HG02610 (cell line): Measurements from ENCODE around the gene AIG1.
"Not testable (repeated sequence)": the region's sequence is repeated elsewhere in the genome, so short reads cannot be mapped to it uniquely, and the experiment has no call there.

ENCODE experiments used
- ATAC-seq: cut with Tn5 transposase; IDR thresholded peaks from one replicate; pipeline ENCODE4 v1.9.1; 2021; ENCODE audit warnings: mild to moderate bottlenecking, moderate library complexity; ENCODE audit not compliant: unreplicated experiment

Gene AIG1

DNA sequence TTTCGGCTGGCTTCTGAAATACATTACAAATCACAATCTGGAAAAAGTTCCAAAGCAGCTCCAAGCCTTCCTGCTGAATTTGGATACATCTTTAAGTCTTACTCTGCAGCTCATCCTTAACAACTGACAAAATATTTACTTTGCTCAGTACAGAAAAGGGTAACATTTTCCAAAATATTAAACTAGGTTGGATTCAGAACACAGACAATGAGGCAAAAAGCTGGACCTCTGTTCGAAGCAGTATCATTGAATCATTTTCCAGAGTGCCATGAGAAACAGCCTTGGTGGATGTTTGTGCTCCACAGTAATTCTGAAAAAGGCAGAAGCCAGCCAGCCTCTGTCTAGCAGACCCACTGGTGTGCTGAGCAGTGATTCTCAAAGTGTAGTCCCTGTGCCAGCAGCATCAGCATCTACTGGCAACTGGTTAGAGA, 162.1 kb downstream of the AIG1 start:
- no peak for ATAC-seq

DNA sequence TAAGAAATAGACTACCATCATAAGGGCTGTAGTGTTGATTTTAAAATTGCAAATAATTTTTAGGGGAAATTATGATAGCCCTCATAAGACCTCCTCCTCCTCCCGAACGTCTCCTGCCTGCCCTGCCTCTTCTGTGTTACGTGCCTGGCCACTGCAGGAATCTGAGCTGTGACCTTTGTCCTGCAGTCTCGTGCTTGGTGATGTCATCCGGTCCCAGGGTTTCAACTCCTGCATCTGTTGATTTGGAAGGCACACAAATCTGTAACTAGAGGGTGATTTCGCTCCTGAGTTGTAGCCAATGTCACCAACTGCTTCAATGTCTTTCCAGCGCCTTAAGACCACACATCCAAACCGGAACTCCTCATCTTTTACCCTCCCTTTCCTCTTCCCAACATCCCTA, 163.2 kb downstream of the AIG1 start:
- no peak for ATAC-seq

DNA sequence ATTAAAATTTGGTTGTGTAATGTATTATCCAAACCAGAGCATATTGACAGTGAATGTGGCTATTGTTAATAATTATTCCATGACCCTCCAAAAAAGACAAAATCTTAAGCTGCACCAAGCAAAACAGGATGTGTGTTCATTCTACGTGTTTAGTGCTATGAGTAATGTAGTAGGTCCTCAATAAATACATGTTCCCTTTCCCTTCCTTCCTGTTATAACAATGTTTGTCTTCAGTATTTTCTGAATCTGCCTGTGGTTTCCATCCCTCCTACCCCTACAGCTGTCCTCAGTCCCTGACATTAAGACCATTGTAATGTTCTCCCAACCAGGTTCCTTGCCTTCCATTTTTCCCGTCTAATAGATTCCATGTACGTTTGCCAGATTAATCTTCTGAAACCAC, 163.8 kb downstream of the AIG1 start:
- no peak for ATAC-seq

DNA sequence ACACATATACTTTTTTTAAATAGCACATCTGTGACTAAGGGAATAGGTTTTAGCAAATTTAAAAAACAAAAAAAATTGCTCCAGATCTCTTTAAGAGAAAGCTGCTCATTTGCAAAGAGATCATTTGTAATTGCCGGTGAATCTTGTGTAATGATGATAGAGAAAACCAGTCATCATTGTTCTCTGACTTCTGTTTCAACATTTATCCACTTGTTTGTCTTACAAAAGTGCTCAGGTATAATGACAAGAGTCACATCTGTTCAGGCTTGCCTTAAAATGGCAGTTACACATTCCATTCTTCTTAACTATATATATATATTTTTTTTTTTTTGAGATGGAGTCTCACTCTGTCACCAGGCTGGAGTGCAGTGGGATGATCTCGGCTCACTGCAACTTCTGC, 165.2 kb downstream of the AIG1 start:
- no peak for ATAC-seq

DNA sequence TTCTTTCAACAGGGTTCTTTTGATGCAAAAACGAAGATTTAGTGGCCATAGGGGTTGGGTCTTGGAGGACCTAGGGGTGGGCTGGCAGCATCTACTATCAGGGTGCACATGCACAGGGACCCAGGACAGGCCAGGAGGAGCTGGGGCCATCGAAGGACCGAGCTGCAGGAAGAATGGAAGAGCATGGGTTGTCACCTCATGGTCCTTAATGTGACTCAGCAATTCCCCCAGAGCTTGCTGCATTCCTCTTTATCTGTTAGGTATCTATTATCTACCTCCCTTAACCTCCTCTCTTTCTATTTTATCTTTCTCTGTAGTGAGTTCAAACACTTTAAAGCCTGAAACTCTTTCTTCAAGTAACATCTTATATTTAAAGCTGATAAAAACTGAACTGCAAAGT, 167.0 kb downstream of the AIG1 start:
- no peak for ATAC-seq

DNA sequence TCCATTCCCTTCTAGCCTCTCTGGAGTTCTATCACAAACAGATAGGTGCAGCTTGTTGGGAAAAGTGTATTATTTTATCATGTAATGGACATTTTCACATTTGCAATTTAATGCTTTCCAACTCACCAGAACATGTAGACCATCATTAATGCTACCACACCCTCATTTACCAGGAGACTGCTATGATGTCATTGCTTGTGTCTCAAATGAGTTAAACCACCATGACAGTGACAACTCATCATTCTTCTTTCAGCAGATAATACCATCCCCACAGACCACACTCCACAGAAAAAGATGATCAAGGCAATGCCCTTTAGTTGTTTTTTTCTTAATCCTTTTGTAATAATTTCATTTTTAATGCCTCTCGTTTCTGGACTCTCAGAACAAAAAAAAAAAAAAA, 168.7 kb downstream of the AIG1 start:
- no peak for ATAC-seq

DNA sequence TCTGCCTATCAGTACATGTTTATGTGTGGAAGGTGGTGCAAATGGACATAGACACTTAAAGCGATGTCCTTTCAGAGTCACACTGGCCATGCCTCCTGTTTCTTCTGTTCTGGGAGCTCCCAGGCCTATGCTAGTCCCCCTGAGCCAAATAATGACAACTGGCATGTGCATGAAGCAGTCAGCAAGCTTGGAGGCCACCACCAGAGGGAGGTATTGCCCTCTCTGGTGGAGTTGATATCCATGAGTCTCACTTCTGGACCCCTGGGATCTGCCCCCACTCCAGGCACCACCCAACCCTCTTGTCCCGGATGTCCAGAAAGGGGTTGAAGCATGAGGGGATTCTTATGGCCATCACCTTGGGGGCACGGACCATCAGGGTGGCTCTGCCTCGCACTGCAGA, 172.2 kb downstream of the AIG1 start:
- ATAC-seq = no peak

DNA sequence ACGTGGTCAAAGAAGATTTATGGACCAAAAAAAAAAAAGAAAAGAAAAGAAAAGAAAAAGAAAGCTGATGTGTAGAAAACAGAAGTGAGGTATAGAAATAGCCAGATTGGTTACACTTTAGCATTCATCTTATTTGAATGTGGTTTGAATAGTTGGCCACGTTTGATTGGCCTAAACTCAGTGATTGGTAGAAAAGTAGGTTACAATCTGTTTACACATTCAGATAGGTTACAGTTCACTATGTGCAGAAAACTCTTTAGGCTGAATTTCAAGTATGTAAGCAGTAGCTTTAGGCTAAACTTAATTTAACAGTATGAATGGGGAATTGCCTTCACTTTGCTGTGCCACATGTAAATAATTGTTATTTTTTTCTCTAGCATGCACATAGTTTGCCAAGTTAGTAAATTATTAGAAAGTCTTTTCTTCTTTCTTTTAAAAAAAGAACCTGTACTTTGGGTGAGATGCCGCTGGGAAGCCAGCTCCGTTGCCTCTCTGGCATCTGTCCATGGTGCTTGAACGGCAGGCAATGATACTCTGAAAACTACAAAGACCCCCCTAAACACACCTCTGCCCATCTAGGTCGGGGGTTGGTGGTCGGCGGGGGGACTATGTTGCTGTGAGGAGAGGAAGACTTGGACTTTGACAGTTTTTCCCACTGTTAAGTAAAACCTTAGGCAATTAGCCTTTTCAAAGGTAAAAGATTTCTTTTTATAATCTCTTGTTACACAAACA, 173.0 kb downstream of the AIG1 start:
- no peak for ATAC-seq

DNA sequence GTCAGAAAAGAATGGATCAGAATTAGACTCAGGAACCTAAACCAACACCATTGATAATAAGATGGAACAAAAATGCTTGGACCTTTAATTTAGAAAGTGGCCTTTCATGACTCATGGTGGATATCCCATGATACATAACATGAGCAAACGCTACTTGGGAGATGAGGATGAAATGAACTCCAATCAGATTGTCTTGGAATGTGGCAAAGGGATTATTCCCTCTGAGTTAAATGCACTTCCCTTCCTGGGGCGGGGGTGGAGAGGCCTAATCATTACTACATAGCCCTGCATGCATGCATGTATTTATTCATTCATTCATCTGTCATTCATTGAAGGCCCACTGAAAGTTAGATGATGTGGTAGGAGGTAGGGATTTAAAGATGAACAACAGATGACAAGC, 174.0 kb downstream of the AIG1 start:
- no peak for ATAC-seq

DNA sequence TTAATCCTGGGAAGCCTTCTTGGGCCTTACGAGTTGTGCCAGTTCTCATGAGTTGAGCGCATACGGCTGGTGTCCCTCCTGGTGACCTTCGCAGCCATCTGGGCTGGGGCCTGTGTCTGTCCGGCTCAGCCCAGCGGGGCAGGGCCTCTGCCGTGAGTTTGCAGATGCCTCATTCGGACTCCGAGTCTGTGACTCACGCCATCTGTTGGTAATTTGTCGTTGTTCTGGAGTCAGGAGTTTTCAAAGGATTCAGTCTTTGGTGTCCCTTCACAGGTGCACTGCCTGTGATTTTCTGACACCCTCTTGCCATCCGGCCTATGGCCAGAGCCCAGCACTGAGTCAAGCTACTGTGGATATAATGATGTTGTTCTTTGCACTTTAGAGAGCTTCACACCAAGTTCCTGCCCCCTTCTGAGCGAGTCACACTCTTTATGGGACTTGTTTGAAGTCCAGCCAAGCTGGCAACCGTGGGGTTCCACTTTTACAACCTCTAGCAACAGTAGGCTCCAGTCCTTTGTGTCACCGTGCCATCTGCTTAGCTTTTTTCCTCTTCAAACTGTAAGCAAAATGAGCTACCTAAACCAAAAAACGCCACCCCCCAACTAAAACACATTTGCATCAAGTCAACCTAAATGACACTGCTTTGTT, 175.6 kb downstream of the AIG1 start:
- ATAC-seq = no peak

DNA sequence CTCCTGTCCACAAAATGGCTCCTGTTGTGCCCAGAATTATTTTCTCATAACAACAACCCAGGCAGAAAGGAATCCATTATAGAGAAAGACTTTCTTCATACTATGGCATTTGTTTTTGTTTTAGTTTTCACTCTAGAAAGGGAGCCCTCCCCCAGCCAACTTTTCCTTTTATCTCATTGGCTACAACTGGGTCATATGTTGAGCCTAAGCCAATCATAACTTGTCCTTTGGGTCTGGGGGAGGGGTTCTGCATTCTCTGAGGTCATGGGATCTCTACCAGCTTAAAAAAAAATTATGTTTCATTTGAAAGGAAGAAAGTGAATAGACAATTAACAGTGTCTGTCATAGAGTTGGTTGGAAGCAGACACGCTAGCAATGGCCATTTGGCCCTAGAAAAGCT, 177.6 kb downstream of the AIG1 start:
- ATAC-seq = no peak

DNA sequence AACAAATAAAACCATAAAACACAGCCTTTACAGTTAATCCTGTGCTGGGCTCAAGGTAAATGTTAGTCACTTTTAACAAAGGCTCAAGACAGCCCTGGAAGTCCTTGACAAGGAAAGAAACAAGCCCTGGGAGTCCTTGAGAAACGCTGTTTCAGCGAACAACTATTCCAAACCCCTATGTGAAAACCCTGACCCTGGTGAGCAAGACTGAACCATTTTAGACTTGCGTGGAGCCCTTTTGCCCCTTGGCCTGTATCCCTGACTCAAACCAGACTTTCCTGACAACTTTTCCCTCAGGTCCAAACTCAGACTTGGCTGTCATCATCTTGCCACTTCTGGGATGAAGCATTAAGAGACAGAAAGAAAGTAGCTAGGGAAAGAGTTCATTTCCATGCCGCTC, 180.4 kb downstream of the AIG1 start:
- no peak for ATAC-seq

DNA sequence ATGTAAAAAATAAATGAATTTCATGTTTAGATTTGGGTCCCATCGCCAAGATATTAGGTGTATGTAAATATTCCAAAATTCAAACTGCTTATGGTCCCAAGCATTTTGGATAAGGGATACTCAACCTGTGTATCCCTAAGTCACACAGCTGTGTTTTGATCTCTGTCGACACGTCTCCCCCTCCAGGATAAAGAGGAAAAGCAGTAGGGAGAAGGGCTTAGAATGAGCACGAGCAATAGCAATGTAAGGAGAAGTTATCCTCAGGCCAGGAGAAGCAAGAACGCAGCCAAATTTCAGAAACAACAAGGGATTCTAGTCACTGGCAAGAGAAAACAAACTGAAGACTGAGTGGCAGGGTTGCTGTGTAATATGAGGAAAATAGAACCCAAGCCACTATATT, 181.2 kb downstream of the AIG1 start:
- no peak for ATAC-seq

DNA sequence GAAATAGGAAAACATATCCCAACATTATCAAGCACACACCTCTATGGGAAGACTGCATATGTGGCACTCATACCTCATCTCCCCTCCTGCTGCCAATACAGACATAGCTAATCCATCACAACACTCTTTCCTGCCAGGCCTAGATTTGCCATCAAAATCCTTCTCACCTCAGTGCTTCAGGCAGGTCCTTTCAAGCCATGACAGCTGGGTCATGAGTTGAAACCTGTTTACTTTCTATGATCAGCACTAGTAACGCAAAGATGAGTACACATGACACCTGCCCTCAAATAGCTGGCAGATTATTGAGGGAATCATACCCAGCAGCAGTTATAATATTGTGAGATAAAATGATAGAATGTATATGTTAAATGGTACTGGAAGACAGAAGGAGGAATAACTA, 183.1 kb downstream of the AIG1 start:
- no peak for ATAC-seq

DNA sequence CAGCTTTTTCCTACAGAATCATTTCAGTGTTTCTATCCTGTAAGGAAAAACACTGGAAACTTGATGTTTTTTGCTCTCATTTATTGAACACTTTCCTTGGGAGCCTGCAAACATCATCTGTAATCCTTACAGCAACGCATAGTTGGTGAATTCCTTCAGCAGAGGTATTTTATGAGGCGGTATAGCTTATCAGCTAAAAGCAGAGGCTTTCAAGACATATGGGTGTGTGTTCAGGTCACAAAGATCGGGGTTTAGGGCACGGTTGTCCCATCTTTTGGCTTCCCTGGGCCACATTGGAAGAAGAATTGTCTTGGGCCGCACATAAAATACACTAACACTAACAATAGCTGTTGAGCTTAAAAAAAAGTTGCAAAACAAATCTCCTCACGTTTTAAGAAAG, 185.0 kb downstream of the AIG1 start:
- no peak for ATAC-seq

DNA sequence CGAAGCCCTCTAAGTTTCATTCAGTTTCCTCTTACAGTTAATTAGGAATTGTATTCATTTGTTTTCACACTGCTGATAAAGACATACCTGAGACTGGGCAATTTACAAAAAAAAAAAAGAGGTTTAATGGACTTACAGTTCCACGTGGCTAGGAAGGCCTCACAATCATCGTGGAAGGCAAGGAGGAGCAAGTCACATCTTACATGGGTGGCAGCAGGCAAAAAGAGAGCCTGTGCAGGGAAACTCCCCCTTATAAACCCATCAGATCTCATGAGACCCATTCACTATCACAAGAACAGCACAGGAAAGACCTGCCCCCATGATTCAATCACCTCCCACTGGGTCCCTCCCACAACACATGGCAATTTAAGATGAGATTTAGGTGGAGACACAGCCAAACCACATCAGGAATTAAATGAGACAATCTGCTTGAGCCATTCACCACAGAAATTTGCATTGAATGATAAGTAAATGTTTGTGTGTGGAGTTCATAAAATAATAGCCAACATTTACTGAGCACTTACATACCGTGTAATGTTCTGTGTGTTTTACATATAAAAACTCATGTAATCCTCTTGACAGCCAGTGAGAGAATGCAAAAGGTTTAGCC, 185.6 kb downstream of the AIG1 start:
- not testable (repeated sequence) for ATAC-seq

DNA sequence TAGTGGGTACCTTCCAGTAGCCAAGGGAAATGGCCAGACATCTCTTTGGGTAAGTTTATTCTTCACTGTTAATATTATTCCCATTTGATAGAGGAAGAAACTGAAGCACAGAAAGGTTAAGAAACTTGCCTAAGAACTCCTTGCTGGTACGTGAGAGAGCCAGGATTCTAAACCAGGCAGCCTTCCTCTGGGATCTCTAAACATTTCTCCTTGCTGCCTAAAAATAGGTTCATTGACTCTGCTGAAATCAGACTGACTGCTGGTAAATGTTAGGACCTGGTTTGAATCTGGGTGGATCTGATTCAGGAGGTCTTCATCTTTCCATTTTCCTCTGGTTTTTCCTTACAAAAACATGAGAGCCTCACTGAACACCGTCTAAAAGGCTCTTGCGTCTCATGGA, 186.9 kb downstream of the AIG1 start:
- no peak for ATAC-seq

DNA sequence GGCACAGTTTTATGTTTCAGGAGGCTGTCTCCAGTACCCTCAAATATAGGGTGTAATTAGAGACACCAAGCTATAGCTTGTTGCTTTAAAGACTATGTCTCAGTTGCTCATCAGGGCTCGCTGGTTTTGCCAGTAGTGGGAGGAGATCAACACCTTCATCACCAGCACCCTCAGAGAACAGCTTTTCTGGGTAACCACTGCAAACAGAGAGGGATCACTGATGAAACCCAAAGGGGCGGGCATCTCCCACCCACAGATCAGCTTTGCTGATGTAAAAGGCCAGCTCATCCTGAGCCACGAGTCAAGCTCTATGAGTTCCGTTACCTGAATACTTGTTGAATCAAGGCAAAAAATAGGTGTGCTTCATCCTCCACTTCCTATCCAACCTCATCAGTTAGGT, 187.7 kb downstream of the AIG1 start:
- no peak for ATAC-seq

DNA sequence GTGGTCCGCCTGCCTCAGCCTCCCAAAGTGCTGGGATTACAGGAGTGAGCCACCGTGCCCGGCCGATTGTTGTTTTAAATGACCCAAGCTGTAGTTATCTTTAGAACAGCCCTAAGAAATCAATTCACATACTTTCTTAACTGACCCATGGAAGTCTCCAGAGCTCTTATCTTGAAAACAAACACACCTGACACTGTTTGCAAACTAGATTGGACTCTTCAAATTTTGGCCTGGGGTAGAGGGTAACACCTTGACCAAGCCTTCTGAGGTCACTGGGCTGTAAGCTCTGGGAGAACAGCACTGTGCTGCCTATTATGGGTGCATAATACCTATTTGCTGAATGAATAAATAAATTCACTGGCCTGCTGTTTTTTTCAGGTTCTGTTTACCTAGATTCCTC, 190.6 kb downstream of the AIG1 start:
- ATAC-seq = no peak

DNA sequence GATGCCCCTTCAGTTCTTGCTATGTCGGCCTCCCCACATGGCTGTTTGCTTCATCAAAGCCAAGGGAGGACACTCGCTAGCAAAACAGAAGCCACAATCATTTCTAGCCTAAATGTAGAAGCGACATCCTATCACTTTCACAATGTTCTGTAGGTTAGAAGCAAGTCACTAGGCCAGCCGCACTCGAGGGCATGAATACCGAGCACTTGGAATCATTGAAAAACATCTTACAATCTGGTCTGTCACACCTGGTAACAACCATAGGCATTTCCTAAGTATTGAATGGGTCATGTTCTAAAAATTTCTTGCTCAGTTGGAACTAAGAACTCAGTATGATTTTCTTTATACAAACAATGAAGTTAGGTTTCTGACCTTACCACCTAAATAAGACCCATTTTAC, 192.3 kb downstream of the AIG1 start:
- no peak for ATAC-seq

DNA sequence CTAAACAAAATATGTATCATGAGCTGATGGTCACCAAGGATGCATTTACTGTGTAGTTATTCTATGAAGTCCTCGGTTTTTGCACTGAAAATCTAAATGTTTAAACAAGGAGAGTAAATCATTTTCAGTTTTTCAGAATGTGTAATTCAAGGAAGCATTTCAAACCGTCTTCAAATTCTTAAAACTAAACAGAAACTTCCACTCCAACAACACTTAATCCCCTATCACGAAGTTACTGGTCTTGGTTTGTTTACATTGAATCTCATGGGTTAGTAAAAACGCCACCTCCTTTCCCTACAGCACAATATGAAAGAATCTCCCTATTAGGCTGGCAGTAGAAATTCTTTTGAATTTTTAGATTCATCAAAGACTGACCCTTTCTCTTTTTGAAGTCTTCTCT, 192.9 kb downstream of the AIG1 start:
- ATAC-seq = no peak

DNA sequence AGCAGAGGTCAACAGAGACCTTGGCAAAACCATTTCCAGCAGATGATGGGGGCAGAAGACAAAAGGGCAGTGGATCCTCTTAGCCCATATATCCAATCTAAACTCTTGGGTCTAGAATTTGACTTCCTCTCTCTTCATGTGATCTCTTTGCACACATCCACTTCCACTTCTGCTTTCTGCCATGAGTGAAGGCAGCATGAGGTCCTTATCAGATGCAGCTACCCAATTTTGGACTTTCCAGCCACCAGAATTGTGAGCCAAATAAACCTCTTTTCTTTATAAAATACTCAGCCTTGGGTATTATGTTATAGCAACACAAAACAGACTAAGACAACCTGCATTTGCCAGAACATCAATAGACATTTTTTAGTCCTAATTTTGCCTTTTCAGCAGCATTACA, 198.3 kb downstream of the AIG1 start:
- ATAC-seq = no peak
